SU-DHL-6 (cell line): ENCODE results near the gene MOV10L1.

Experiments
- CTCF ChIP-seq: fragments of 200-600 bp; sonication (generic); IDR thresholded peaks from one replicate; pipeline ENCODE4 v1.5.1; 2017; ENCODE audit warnings: antibody characterized with exemption, mild to moderate bottlenecking, low read length, moderate library complexity; ENCODE audit not compliant: insufficient read depth, poor library complexity, severe bottlenecking
- EZH2phosphoT487 ChIP-seq: fragments of 200-600 bp; sonication (generic), shearing (Covaris generic); conservative IDR thresholded peaks from 2 replicates; pipeline ENCODE4 v1.6.1; 2018; ENCODE audit warnings: mild to moderate bottlenecking, antibody characterized with exemption, low read length, moderate library complexity, mixed read lengths

GRCh38 chr22:50101870-50102565 is 12.2 kb downstream of the MOV10L1 start:
- no peak for TF ChIP-seq CTCF
- no peak for TF ChIP-seq EZH2phosphoT487
